Motor neuron (in vitro differentiated cells): ENCODE results near the gene AMPH. TPM values are rescaled to one million over a fixed set of nuclear protein-coding genes. Genes with fewer than 3 reads are reported as not detected.
A peak's percentile ranks its signal among the peaks of the same experiment; 100 is the strongest.

Experiments
- ATAC-seq, 8 experiments: fragments of 200-7000 bp; cut with Tn5 transposase; replicated peaks in 6 of 8; 2 replicates each; pipeline ENCODE4 v1.8.0; 2021; ENCODE audit warnings: mild to moderate bottlenecking in 8 of 8, moderate library complexity in 8 of 8
- H3K27ac ChIP-seq, 2 donors: fragments of 250-450 bp; sonication (Bioruptor Pico); 2 replicates each; pipeline ENCODE4 v1.9.0; 2021; ENCODE audit warnings: antibody characterized with exemption in 2 of 2, mild to moderate bottlenecking in 2 of 2, moderate library complexity in 1 of 2
- H3K4me1 ChIP-seq, 2 donors: fragments of 250-450 bp; sonication (Bioruptor Pico); replicated peaks in 1 of 2; 2 replicates each; pipeline ENCODE4 v1.6.1; 2021; ENCODE audit warnings: antibody characterized with exemption in 2 of 2, mild to moderate bottlenecking in 2 of 2, moderate library complexity in 1 of 2
- H3K4me3 ChIP-seq, 5 donors: fragments of 250-450 bp; sonication (Bioruptor Pico); 2 replicates each; pipeline ENCODE4 v1.9.0; 2021; ENCODE audit warnings: antibody characterized with exemption in 5 of 5, mild to moderate bottlenecking in 5 of 5, moderate library complexity in 4 of 5
- WGBS, 10 experiments: fragments of 450-650 bp; shearing (Covaris generic); methylation state at CpG; one replicate each; pipeline ENCODE4 v1.0.0; 2022; 5-methylcytosine and 5-hydroxymethylcytosine counted together
- in situ Hi-C, 9 experiments: fragments of 400-800 bp; cut with MboI; loops; one replicate each; pipeline ENCODE4 v1.15.0; 2021; ENCODE audit warnings: low sequenced_read_pairs in 9 of 9, low pct_unique_long_range_greater_than_20kb in 2 of 9; ENCODE audit not compliant: unreplicated experiment in 9 of 9
- total RNA-seq, 8 experiments: library from RNA; unstranded; fragments of 300-600 nt; gene quantifications; 2 replicates each; pipeline versions ENCODE4 v1.2.3 to v1.2.4, GENCODE V29; 2022

AMPH gene
- total RNA-seq, 8 experiments from 2014 or later, result 0.66 to 37.5 (median 22.1) TPM

GRCh38 chr7:38659931-38660330 lies 28.8 kb upstream of the AMPH start:
- no peak overlapping the region for H3K4me3 ChIP-seq
- in situ Hi-C loops, result loop anchor here in 3 of 9 experiments (25.0 kb wide), 3 partner anchors 198 to 248 kb away; no protein-coding TSS in a partner anchor
- ATAC-seq, result no peak
- H3K27ac ChIP-seq, result no peak overlapping the region
- no peaks in the 10 kb centered on the region for H3K4me1 ChIP-seq
- 90 to 100% (median 100%) methylated on average over 1 to 4 of the region's 6 CpGs; no CpG with 5 or more reads in 5 of the 10 experiments for WGBS, 10 experiments

DNA sequence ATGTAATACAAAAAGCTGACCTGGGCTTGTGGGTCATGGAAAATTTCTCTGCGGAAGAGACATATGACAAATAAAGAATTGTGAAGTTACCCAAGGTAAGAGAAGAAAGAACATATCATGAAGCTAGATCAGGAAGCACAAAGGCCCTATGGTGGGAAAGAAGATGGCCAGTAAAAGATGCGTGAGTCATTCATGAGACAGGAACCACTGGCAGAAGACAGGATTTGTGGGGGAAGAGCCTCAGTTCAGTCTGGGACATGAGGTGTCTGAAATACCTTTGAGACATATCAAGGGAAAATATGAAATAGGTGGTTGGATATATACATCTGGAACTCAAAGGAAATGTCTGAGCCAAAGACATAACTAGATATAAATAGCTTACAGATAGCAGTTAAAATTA lies 27.7 kb upstream of the AMPH start:
- in situ Hi-C loops, result loop anchor here in 3 of 9 experiments (25.0 kb wide), 3 partner anchors 197 to 247 kb away; no protein-coding TSS in a partner anchor
- H3K4me1 ChIP-seq, result no peaks in the 10 kb centered on the region
- 90 to 100% (median 100%) methylated on average over 1 to 2 of the region's 2 CpGs; no CpG with 5 or more reads in 2 of the 10 experiments for WGBS, 10 experiments
- no peak for ATAC-seq
- H3K27ac ChIP-seq, result no peak overlapping the region
- no peak overlapping the region for H3K4me3 ChIP-seq

- no peak overlapping the region for H3K4me3 ChIP-seq
- H3K27ac ChIP-seq, result no peak overlapping the region
- peak in 2 of 8 experiments; percentile 57 to 66 for ATAC-seq
- no peaks in the 10 kb centered on the region for H3K4me1 ChIP-seq
- WGBS, 10 experiments, result 20 to 88% (median 55%) methylated on average over 1 of the region's 1 CpG; no CpG with 5 or more reads in 4 of the 10 experiments
- in situ Hi-C loops, result loop anchor here in 3 of 9 experiments (25.0 kb wide), 3 partner anchors 195 to 245 kb away; no protein-coding TSS in a partner anchor
Measured at GRCh38 chr7:38656968-38657367, 25.8 kb upstream of the AMPH start.

GRCh38 chr7:38655833-38656774 lies 24.9 kb upstream of the AMPH start:
- H3K27ac ChIP-seq, result no peak overlapping the region
- no peaks in the 10 kb centered on the region for H3K4me1 ChIP-seq
- ATAC-seq, result no peak
- in situ Hi-C loops, result loop anchor here in 3 of 9 experiments (25.0 kb wide), 3 partner anchors 194 to 244 kb away; no protein-coding TSS in a partner anchor
- no peak overlapping the region for H3K4me3 ChIP-seq
- WGBS, 10 experiments, result 17 to 100% (median 88%) methylated on average over 1 to 17 of the region's 35 CpGs

- no peaks in the 10 kb centered on the region for H3K4me1 ChIP-seq
- 71 to 100% (median 100%) methylated on average over 1 to 5 of the region's 6 CpGs; no CpG with 5 or more reads in 4 of the 10 experiments for WGBS, 10 experiments
- no peak for ATAC-seq
- H3K4me3 ChIP-seq, result no peak overlapping the region
- no peak overlapping the region for H3K27ac ChIP-seq
- in situ Hi-C loops, result no loop called here
Measured at GRCh38 chr7:38637957-38638356, 6.8 kb upstream of the AMPH start.

GRCh38 chr7:38632411-38632810 lies 1.2 kb upstream of the AMPH start:
- ATAC-seq, result no peak
- 80 to 100% (median 90%) methylated on average over 1 of the region's 2 CpGs; no CpG with 5 or more reads in 6 of the 10 experiments for WGBS, 10 experiments
- Histone ChIP-seq H3K4me1 (peaks cover 10 to 11% of the 10 kb centered on the region in 2 donors), H3K4me3 (no peak overlapping the region), H3K27ac (no peak overlapping the region)
- in situ Hi-C loops, result no loop called here

GRCh38 chr7:38629651-38630510 lies 1.3 kb downstream of the AMPH start:
- H3K27ac ChIP-seq, result no peak overlapping the region
- peak overlapping the region; percentile 67 to 97 (median 90) for H3K4me3 ChIP-seq
- ATAC-seq, result peak in 1 of 8 experiments; percentile 19
- 11 to 79% (median 43%) methylated on average over 2 to 9 of the region's 12 CpGs; no CpG with 5 or more reads in 2 of the 10 experiments for WGBS, 10 experiments
- H3K4me1 ChIP-seq, result peaks cover 10 to 11% of the 10 kb centered on the region in 2 donors
- in situ Hi-C loops, result no loop called here

DNA sequence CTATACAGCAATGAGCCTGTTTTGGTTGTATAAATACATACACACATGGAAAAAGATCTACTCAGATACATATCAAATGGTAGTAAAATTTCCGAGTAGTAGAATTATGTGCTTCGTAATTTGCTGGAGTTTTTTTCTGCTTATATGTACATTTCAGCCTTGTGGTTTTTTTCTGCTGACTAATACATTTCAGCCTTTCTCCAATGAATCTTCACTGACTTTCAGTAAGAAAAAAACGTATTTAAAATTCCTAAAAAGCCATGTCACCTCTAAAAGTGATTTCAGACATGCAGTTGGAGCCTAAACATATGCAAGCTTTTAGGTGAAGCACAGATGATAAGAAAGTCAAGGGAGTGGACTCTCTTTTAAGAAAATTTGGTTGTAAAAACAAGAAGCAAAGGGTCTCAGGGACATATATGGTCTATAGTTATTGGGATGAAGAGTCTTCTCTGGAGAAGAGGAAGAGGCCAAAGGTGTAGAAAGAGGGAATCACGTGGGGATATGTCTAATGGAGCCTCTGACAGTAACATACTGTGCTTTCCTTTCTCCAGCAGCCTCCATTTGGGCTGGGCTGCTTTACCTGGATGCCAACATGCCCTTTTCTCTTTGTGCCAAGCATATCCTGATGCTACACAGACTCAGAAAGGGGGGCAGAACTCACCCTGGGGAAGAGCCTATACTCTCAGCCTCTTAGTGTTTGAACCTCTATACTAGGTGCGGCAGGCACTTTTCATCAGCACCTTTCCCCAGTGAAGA lies 2.4 kb downstream of the AMPH start:
- 0 to 100% (median 54%) methylated on average over 1 to 5 of the region's 5 CpGs for WGBS, 10 experiments
- Histone ChIP-seq H3K4me1 (peaks cover 10 to 11% of the 10 kb centered on the region in 2 donors), H3K4me3 (no peak overlapping the region), H3K27ac (no peak overlapping the region)
- peak in 3 of 8 experiments; percentile 15 to 46 (median 38) for ATAC-seq
- in situ Hi-C loops, result no loop called here

- in situ Hi-C loops, result no loop called here
- Histone ChIP-seq H3K27ac (no peak overlapping the region), H3K4me1 (peaks cover 10 to 11% of the 10 kb centered on the region in 2 donors), H3K4me3 (no peak overlapping the region)
- ATAC-seq, result no peak
Measured at GRCh38 chr7:38625866-38626265, 5.3 kb downstream of the AMPH start.

DNA sequence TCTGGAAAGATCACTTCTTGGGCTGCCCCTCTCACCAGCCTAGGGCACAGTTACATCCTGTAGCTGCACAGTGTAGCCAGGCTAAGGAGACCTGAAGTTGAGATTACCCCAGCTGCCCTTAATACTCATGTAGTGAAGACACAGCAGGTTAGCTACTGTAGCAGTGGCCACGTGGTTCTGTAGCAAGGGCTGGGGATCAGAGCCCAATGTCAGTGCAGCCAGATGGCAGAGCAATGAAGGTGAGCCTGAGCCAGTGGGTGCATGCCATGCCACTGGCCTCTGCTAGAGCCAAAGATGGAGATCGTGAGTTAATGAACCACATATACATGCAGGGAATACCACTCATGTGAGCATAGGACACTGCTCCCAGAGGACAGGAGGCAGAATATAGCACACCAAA lies 15.5 kb downstream of the AMPH start:
- H3K4me3 ChIP-seq, result no peak overlapping the region
- H3K27ac ChIP-seq, result no peak overlapping the region
- ATAC-seq, result no peak
- 20 to 60% (median 55%) methylated on average over 1 to 2 of the region's 2 CpGs; no CpG with 5 or more reads in 6 of the 10 experiments for WGBS, 10 experiments
- no peaks in the 10 kb centered on the region for H3K4me1 ChIP-seq
- in situ Hi-C loops, result no loop called here

DNA sequence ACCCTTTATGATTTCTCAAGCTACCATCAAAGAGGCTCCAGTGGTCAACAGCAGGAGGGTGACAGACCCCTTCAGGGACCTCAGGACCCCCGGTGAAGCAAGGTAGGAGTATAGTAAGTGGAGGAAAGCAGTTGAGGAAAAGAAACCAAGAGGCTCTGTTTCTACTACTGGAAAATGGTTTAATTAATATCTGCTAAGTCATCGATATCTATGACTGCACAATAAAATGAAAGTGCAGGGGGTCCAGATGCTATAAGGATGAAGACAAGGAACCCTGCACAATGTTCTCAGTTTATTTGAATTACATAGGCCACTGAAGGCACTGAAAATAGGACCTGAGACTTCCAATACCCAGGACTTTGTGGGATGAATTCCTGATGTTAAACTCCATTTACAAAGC lies 23.7 kb downstream of the AMPH start:
- in situ Hi-C loops, result no loop called here
- no peak for ATAC-seq
- WGBS, 10 experiments, result 20 to 100% (median 100%) methylated on average over 1 to 2 of the region's 2 CpGs; no CpG with 5 or more reads in 1 of the 10 experiments

GRCh38 chr7:38600741-38601140 lies 30.4 kb downstream of the AMPH start:
- in situ Hi-C loops, result no loop called here
- H3K4me3 ChIP-seq, result no peak overlapping the region
- ATAC-seq, result no peak
- WGBS, 10 experiments, result 73 to 100% (median 95%) methylated on average over 1 to 3 of the region's 3 CpGs; no CpG with 5 or more reads in 4 of the 10 experiments
- H3K4me1 ChIP-seq, result no peaks in the 10 kb centered on the region
- H3K27ac ChIP-seq, result no peak overlapping the region

More for the DNA sequence above, 23.7 kb downstream of the AMPH start:
- Histone ChIP-seq H3K27ac (no peak overlapping the region), H3K4me3 (no peak overlapping the region), H3K4me1 (no peaks in the 10 kb centered on the region)
